A204.1 (cell line): Measurements from ENCODE around the gene PDCD10.

ENCODE experiments used
- FAIRE-seq: peaks from 2 replicates; lab custom pipeline; 2012; peaks lifted over from hg19 to GRCh38; lab: Jason Lieb, UNC

Gene PDCD10

DNA sequence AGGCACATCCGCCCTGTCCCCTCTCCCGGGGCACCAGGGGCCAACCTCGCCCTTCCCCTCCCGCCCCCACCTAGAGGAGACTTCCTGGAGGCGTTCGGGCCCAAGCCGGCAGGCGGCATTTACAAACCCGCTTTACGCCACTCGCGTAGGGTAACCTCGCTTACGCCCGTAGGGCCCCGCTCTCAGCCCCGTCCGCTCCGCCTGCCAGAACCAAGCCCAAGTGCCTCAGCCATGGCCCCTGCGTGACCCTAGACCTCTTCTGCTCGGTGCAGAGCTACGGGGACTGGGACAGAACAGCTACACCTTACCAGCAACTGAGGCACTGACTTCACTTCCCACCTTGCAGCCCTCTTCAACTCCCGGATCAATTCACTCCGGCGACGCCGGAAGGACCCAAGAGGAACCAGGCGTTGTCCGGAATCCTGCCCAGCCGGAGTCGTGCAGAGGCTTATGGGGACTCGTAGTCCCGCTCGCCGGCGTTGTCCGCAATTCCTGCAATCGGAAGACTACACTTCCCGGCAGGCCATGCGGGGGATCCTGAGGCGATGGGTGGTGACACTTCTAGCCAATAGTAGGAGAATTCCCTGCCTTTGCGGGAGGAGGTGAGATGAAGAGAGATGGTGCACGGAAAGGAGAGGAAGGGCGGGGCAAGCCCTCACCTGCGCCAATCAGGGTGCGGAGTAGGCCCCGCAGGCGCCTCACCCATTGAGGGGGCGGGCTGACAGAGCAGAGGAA, at the start of gene PDCD10:
PDCD10 (minus strand) TSS at position 395 of the 735 bp plus-strand sequence. CDS start 14,735 bp downstream, outside the sequence.
- peak; percentile 96 for FAIRE-seq

DNA sequence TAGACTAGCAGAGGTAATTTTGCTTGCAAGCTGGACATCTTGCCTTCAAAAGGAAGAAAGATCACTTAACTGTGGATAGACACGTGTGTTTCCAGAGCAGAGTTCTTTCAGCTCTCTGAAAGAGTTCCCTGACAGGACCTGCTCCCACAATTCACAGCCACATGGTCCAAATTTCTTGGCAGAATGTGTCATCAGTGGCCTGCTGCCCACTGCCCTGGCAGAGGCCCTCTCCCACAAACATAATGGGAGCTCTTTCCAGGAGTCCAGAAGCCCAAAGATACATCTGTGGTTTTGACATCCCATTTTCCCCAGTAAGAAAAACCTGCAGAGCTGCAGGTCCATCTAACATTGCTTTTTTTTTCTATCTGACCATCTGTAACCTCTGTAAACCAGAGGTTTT, 49.1 kb upstream of the PDCD10 start:
- no peak for FAIRE-seq

- no peak for FAIRE-seq
Measured at GRCh38 chr3:167780214-167780883, 45.7 kb upstream of the PDCD10 start.

DNA sequence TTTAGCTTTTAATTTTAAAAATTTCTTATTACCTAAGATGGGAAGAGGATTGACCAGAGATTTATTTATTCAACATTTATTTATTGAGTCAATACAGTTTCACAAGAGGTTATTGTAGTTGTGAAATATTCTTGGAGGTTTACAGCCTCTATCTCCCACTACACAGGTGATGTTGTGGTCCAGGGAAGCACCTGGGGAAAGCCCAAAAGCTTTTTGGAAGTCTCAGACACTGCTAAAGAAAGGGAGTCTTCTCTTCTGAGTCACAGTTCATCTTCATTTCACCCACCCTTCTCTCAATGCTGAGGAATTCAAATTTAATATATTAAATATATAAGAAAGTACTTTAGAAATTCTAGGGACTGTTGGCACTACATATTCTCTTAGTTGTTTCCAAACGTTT, 42.7 kb upstream of the PDCD10 start:
- no peak for FAIRE-seq

DNA sequence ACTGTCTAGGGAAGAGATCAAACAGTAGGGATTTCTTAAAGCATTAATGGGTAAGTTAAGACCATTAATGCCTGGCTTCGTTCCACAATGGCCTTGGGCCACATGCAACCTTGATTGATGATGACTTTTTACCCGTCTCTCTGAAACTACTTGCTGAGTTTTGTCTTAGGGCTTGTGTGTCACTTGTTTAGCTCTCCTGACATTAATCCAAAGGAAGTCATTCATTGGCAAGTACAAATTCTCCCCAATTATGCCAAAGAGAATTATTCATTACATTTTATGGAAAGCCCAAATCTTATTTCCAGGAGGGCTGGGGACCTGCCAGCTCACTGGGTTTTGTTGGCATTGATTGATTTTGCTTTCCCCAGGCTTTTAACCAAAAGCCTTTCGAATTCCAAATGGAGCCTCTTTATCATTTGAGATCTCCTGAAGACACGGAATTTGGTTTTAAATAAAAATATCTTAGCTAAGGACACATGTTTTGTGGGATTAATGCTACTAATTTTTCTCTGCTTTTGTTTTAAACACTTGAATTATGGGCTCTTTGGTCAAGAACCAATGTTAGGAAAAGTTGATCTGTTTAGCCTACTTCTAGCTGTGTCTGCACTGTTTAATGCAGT, 41.5 kb upstream of the PDCD10 start:
- no peak for FAIRE-seq

DNA sequence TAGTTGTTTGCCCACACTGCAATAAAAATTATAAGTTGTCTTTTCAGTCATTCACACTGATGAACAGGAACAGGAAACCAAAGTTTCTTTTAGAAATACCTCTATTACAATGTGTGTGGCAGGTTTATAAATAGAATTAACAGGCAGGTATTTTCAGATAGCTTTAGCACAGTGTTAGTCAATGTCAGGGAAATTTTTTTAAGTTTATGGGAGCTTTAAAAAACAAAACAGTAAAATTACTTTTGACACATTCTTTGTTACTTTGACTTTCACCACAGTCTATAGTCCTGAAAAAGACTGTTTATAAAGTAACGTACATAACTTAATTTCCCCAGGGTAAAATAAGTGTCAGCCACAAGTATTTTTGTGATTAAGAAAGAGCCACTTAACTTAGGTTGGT, 38.9 kb upstream of the PDCD10 start:
- FAIRE-seq: no peak

DNA sequence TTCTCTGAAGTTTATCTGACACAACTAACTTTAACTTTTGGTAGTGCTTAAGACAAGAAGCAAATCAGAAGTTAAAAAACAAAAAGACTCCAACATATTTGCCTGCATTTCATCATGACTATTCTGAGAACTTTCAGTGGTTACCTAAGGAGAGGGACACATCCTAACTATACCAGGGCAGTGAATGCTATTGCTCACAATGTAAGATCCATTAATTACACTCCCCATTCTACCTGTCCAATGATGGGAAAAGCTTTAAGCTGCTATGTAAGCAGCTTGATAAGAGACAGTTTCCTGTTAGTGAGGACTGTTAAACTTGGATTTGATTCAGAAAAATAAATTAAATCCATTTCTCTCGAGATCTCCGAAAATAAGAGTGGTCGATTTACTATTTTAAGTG, 38.3 kb upstream of the PDCD10 start:
- no peak for FAIRE-seq

- FAIRE-seq: no peak
Measured at GRCh38 chr3:167762296-167762695, 27.6 kb upstream of the PDCD10 start.

DNA sequence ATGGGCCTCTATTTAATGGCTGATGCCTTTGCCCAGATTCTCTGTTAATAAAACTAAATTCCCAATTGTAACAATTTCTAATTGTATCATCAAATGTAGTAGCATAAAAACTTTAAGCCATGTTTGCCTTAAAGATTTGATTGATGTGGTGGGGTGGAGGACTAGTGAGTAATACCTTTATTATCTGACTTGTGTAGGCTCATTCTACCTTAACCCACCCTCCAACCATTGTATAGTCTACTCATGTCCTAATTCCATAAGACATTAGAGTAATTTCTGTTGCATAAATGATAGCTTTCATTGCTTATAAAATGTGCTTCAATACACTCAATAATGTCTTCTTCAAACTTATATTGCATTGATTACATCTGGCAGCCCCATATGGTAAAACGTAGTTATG, 26.6 kb upstream of the PDCD10 start:
- no peak for FAIRE-seq

GRCh38 chr3:167754049-167754448, 19.4 kb upstream of the PDCD10 start:
- FAIRE-seq: no peak

DNA sequence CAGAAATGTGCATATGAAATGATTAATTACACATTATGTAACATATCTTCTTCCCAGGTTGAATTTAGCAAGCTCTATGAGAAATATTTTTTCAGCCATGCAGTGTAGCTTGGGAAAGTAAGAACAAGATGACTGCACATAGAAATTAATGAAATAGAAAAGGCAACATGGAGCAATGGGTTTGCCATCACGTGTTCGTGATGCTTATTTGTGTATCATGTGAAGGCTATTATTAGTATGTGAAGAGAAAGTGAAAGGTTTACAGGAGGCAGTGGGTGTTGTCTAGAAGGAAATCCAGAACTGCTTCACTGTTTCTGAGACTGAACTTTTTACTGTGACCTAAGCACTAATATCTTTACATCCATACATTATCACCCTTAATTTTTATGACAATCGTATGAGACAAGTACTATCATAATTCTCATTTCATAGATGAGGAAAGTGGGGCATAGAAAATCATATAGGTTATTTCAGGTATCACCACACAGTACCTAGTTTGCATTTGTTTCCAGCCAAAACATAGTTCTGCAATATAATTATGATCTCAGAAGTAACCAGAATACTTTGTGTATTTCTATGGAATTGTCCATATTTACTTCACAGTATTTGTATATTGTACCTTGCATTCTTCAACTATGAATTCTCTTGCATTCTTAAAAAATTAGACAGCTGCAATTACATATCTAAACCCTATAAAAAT, 15.7 kb upstream of the PDCD10 start:
- FAIRE-seq: no peak

DNA sequence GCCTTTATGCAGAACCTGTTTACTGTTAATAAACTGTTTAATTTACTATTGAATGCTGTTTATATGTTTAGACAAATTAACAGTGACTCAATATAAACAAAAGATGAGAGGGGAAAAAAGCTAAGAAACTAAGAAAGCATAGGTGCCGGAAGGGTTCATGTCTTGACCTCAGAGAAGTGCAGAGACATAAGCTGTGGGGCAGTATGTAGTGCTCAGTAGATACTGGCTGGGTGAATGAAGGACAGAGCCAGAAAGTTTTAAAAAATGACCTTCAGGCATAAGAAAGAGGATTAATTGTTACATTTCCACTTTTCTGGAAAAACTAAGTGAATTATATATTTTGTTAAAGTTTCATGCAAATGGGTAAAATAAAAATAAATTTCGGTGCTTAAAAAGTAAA, 15.0 kb upstream of the PDCD10 start:
- no peak for FAIRE-seq

DNA sequence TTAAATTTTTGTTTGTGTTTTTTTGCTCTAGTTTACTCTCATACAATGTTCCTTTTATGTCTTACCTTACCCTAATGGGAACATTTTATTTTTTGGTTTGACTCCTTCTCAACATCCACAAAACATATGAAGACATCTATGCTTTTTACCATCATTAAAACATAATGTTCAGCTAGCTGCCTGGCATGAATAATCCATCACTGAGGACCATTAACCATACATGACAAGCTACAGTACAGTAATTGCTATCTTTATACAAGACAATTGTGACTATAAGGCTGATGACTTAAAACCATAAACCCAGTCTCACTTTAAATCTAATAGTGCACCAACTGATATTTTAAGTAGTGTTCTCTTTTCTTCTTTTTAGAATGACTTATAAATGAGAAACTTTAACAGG, 14.5 kb upstream of the PDCD10 start:
- FAIRE-seq: no peak

DNA sequence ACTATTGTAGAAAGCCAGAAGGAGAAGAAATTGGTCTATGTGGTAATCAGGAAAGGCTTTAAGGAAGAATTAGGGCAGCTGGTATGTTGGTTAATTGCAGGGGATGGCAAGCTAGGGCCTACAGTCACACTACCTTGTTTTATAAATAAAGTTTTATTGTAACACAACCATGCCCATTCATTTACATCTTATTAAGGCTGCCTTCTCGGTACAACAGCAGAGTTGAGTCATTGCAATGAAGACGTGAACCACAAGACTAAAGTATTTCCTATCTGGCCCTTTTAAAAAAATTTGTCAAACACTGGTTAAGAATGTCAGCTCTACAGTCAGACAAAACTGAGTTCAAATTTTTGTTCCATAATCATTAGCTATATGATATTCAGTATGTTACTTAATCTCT, 9.1 kb upstream of the PDCD10 start:
- no peak for FAIRE-seq

DNA sequence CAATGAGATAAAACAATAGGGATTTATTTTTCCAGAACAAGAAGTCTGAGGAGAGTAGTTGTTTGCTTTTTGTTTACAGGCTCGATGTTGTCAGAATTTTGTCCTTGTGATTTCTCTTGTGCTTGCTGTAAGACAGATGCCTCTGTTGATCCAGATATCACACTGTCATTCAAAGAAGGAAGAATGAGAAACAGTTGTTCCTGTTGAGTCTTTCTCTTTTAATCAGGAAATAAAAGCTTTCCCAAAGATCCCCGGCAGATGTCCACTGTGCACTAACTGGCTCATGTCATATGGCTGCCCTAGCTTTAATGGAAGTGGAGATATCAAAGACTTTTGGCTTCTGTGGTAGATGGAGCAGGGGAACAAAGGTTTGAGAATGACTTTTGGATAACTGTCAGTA, 7.6 kb upstream of the PDCD10 start:
- FAIRE-seq: no peak

- FAIRE-seq: peak; percentile 14
Measured at GRCh38 chr3:167740961-167741587, 6.4 kb upstream of the PDCD10 start.

DNA sequence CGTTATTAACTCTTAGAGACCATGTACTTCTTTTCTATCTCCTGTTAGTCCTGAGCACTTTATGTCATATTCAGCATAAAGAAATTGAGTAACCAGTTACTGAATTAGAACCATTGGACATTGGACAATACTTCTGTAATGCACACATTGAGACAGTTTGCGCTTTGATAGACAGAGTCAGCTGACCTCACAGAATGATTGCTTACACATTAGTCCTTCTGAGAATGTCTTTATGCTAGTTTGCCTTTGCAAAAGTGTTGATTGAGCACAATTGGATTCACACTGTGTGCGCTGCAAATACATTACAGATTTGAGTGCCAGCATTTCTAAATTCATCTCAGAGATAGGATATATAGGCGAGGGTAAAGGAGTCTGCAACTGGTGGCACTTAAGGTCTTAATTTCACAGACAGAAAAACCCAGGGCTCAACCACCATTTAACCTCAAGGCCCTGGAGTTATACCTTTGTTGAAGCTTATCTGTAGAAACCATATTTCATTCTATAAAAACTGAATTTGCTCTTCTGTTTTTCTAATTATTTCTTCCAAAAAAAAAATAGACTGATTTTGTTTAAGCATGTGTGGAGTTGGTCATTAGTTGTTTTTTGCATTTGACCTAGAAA, 4.6 kb upstream of the PDCD10 start:
- no peak for FAIRE-seq

DNA sequence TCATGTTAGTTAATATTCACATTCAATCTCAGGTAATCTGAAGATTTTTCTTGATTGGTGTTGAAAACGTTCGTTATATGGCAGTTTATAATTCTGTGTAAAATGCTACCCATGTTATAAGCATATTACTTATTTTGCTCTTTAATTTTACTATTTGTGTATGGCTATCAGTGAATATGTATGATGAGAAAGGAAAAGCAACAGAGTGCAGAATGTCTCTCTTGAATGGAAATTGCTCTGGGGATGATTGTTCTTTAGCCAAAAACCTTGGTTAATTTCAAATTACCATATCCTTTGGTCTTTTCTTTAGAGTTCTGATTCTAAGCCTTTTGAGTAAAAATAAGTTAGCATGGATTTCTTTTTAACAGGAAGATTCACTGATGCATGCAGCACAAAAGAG, 3.3 kb upstream of the PDCD10 start:
- FAIRE-seq: no peak

DNA sequence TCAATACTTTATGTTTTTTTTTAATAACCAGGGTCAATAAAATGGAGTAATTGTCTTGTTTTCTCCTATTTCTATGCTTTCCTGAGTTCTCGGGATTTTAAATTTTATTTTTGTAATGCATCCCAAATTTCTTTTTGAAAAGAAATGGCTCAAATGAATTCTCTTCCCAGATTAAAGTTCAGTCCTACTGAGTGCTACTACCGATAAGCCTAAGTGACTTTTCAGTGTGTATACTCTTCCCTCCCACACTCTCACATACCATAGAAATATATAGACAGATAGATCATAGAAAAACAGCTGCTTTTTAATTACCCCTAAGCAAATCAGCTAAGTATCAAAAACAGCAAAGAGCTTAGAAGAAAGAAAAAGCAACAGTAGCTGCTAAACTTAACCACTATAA, 2.3 kb upstream of the PDCD10 start:
- no peak for FAIRE-seq

DNA sequence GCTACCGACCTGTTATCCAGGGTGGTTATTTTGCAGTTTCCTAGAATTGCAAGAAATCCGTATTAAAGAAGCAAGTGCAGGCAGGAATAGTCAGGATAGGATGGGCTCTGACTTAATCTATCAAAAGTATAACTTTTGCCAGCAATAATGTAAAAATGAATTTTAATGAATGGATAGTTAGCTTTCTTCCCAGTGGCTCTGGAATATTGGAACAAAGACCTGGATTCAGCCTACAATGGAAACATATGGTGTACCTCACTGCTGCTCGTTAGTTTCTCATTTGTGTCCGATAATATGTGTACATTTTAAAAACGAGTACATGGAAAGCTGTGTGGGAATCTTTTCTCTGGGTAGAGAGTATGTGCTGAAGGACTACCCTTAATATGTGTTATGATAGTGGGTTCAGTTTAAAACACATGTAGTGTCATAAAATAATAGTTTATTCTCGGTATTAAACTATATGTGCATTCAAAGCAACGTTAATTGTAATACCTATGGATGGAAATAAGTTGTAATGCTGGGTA, 1.6 kb upstream of the PDCD10 start:
- FAIRE-seq: no peak

- no peak for FAIRE-seq
Measured at GRCh38 chr3:167735233-167736138, 794 bp upstream of the PDCD10 start, which contains the start of gene SERPINI1. TSS of gene SERPINI1 (plus strand) at chr3:167735721. CDS start at chr3:167789129, 53,408 bp downstream.
